ENCODE data around the gene CLIC5.

DNA sequence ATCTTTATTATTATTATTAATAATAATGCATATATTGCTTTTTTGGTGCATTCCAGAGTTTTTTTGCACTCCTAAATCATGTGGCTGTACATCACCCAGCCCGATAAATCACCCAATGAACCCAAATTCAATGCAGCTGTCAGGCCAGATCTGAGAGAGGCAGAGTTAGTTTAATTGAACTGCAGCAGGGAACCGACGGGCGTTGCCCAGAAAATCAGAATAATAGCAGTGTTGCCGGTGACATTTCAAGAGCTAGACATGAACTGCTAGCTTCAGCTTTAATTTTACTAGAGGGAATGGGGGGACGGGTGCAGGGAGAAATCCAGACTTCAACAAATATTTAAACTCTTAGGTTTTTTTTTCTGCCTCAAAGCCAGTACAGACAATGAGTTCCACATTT is 135.0 kb downstream of the CLIC5 start:
- TF ChIP-seq, protein P1, sequence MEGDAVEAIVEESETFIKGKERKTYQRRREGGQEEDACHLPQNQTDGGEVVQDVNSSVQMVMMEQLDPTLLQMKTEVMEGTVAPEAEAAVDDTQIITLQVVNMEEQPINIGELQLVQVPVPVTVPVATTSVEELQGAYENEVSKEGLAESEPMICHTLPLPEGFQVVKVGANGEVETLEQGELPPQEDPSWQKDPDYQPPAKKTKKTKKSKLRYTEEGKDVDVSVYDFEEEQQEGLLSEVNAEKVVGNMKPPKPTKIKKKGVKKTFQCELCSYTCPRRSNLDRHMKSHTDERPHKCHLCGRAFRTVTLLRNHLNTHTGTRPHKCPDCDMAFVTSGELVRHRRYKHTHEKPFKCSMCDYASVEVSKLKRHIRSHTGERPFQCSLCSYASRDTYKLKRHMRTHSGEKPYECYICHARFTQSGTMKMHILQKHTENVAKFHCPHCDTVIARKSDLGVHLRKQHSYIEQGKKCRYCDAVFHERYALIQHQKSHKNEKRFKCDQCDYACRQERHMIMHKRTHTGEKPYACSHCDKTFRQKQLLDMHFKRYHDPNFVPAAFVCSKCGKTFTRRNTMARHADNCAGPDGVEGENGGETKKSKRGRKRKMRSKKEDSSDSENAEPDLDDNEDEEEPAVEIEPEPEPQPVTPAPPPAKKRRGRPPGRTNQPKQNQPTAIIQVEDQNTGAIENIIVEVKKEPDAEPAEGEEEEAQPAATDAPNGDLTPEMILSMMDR (conservative IDR thresholded peaks at IDR 0.05 in 1 of 2, IDR thresholded peaks at IDR 0.05 in 1 of 2; ENCODE audit: extremely low read depth in 1 of 2, insufficient read depth in 1 of 2, low read depth in 1 of 2, low read length in 2 of 2): no peak
- no peak for TF ChIP-seq EZH2 (IDR thresholded peaks at IDR 0.05; ENCODE audit: borderline replicate concordance, low read length)
